Left cardiac atrium (tissue), 4 donors: ENCODE results near the gene RALGAPA2. TPM values are rescaled to one million over a fixed set of nuclear protein-coding genes. Genes with fewer than 3 reads are reported as not detected.

ENCODE experiments used
- ATAC-seq, 2 donors: fragments of 200-7000 bp; cut with Tn5 transposase; one replicate each; pipeline ENCODE4 v1.9.1; 2020; ENCODE audit warnings: mild to moderate bottlenecking in 2 of 2, moderate library complexity in 2 of 2
- DNase-seq: peaks from one replicate; pipeline ENCODE4 v3.0.0-alpha.2; 2020
- intact Hi-C, 2 donors: fragments of 100-400 bp; cut with DNase I; formaldehyde crosslinking; loops; one replicate each; pipeline versions ENCODE4 v1.14.1 to v1.15.1; 2022 to 2023
- total RNA-seq, 2 donors: library from RNA; stranded (reverse); fragmentation: NEBNext Ultra II Directional; extraction: Animal tissue kit (Norgen Biotek cat#: 25700); gene quantifications; one replicate each; pipeline ENCODE4 v1.2.1, GENCODE V29; 2021
- donor health status: DM: no; HTN: yes; CAD: no.
- donor health status: DM: no; HTN: yes; CAD: no; lungs with severe emphysema.
- donor health status: DM: yes; HTN: yes; CAD: no.
- donor health status: Dilated cardiomyopathy.

The RALGAPA2 gene
- total RNA-seq, 2 donors from 2014 or later = 29.9 to 35.2 TPM

GRCh38 chr20:20527661-20528060 lies 184.8 kb downstream of the RALGAPA2 start:
- ATAC-seq (no peak), DNase-seq (no peak)
- intact Hi-C loops = no loop called here

GRCh38 chr20:20525756-20526155 lies 186.7 kb downstream of the RALGAPA2 start:
- intact Hi-C loops = no loop called here
- no peak for DNase-seq
- no peak for ATAC-seq

GRCh38 chr20:20525214-20525613 lies 187.2 kb downstream of the RALGAPA2 start:
- DNase-seq = no peak
- no peak for ATAC-seq
- intact Hi-C loops = no loop called here

- ATAC-seq (no peak), DNase-seq (no peak)
- intact Hi-C loops = no loop called here
Observed at GRCh38 chr20:20524756-20525155, 187.7 kb downstream of the RALGAPA2 start.

GRCh38 chr20:20521736-20522135 lies 190.7 kb downstream of the RALGAPA2 start:
- intact Hi-C loops = no loop called here
- ATAC-seq = no peak
- no peak for DNase-seq

GRCh38 chr20:20520776-20521175 lies 191.7 kb downstream of the RALGAPA2 start:
- no peak for DNase-seq
- intact Hi-C loops = no loop called here
- peak in 1 of 2 donors; percentile 47 for ATAC-seq

GRCh38 chr20:20519269-20519668 lies 193.2 kb downstream of the RALGAPA2 start:
- no peak for ATAC-seq
- no peak for DNase-seq
- intact Hi-C loops = no loop called here

- intact Hi-C loops = no loop called here
- DNase-seq (no peak), ATAC-seq (no peak)
Observed at GRCh38 chr20:20518263-20518662, 194.2 kb downstream of the RALGAPA2 start.

GRCh38 chr20:20517296-20517695 lies 195.1 kb downstream of the RALGAPA2 start:
- ATAC-seq (no peak), DNase-seq (no peak)
- intact Hi-C loops = no loop called here

GRCh38 chr20:20513720-20514119 lies 198.7 kb downstream of the RALGAPA2 start:
- ATAC-seq = no peak
- no peak for DNase-seq
- intact Hi-C loops = no loop called here

GRCh38 chr20:20505554-20505953 lies 206.9 kb downstream of the RALGAPA2 start:
- DNase-seq = no peak
- no peak for ATAC-seq
- intact Hi-C loops = no loop called here

GRCh38 chr20:20503777-20504530 lies 208.5 kb downstream of the RALGAPA2 start:
- no peak for ATAC-seq
- intact Hi-C loops = no loop called here
- no peak for DNase-seq

GRCh38 chr20:20501128-20501527 lies 211.3 kb downstream of the RALGAPA2 start:
- intact Hi-C loops = no loop called here
- ATAC-seq = no peak
- DNase-seq = no peak

- DNase-seq = no peak
- intact Hi-C loops = no loop called here
- no peak for ATAC-seq
Observed at GRCh38 chr20:20500312-20500711, 212.1 kb downstream of the RALGAPA2 start.

- ATAC-seq = no peak
- intact Hi-C loops = no loop called here
- DNase-seq = no peak
Observed at GRCh38 chr20:20499439-20499838, 213.0 kb downstream of the RALGAPA2 start.

GRCh38 chr20:20498076-20498861 lies 214.2 kb downstream of the RALGAPA2 start:
- no peak for ATAC-seq
- intact Hi-C loops = no loop called here
- DNase-seq = no peak

- intact Hi-C loops = no loop called here
- DNase-seq (no peak), ATAC-seq (no peak)
Observed at GRCh38 chr20:20497242-20497978, 215.0 kb downstream of the RALGAPA2 start.

- DNase-seq (no peak), ATAC-seq (no peak)
- intact Hi-C loops = no loop called here
Observed at GRCh38 chr20:20495729-20496503, 216.5 kb downstream of the RALGAPA2 start.

- no peak for DNase-seq
- ATAC-seq = no peak
- intact Hi-C loops = no loop called here
Observed at GRCh38 chr20:20493701-20494100, 218.7 kb downstream of the RALGAPA2 start.
